ENCODE results near the gene LTBP1. TPM values are rescaled to one million over a fixed set of nuclear protein-coding genes. Genes with fewer than 3 reads are reported as not detected.

The LTBP1 gene
- total and polyA plus RNA-seq, 2 of the 13 experiments (the other 11 are each of a cell fraction or from before 2014, with no cell fraction given) = 0.12 to 0.22 TPM

- FAIRE-seq (no peak), DNase-seq (ENCODE audit: low spot score) (no peak), ATAC-seq (no peak)
- Histone ChIP-seq H3K4me3 (replicated peaks in 1 of 3; ENCODE audit: insufficient read depth in 1 of 3, low read depth in 2 of 3, low read length in 3 of 3) (no peak overlapping the region), H3K36me3 (replicated peaks in 1 of 2; ENCODE audit: control insufficient read depth in 1 of 2, insufficient read depth in 2 of 2, low read length in 2 of 2) (no peaks in the 10 kb centered on the region), H4K20me1 (ENCODE audit: insufficient read depth, low read length) (no peaks in the 10 kb centered on the region), H3K4me2 (ENCODE audit: low read depth, low read length) (no peak overlapping the region), H3K9me3 (ENCODE audit: low read length) (no peaks in the 10 kb centered on the region), H3K27me3 (ENCODE audit: control insufficient read depth in 1 of 2, insufficient read depth in 2 of 2, low read length in 2 of 2) (no peaks in the 10 kb centered on the region), H3K79me2 (ENCODE audit: insufficient read depth, low read length) (no peaks in the 10 kb centered on the region), H3K4me1 (ENCODE audit: insufficient read depth, low read length) (no peaks in the 10 kb centered on the region), H3K27ac (ENCODE audit: extremely low read length, insufficient read depth, low read length) (no peak overlapping the region), H3K9ac (ENCODE audit: insufficient read depth, low read depth, low read length) (no peak overlapping the region), H2AFZ (ENCODE audit: low read length) (no peak overlapping the region)
- ChIA-PET POLR2A (no interaction called here), CTCF (ENCODE audit: low intra/inter-chr PET ratio, low total read pairs) (no interaction called here)
- 30% methylated on average over 7 of the region's 7 CpGs for whole genome bisulfite sequencing (ENCODE audit: low lambda C conversion rate)
- intact Hi-C loops (cut with micrococcal nuclease; ENCODE audit: unreplicated experiment) = no loop called here
- TF ChIP-seq ZNF567 (CRISPR knock-in tag; IDR thresholded peaks at IDR 0.05; ENCODE audit: borderline replicate concordance) (no peak), ZNF235 (CRISPR knock-in tag; IDR thresholded peaks at IDR 0.05; ENCODE audit: borderline replicate concordance) (no peak), ZNF562 (CRISPR knock-in tag; IDR thresholded peaks at IDR 0.05; ENCODE audit: borderline replicate concordance) (no peak), NFKBIZ (CRISPR knock-in tag; IDR thresholded peaks at IDR 0.05) (no peak), ZBTB3 (CRISPR knock-in tag; IDR thresholded peaks at IDR 0.05; ENCODE audit: borderline replicate concordance, low read depth) (no peak), GLMP (CRISPR knock-in tag; IDR thresholded peaks at IDR 0.05; ENCODE audit: borderline replicate concordance) (no peak), LBX2 (CRISPR knock-in tag; IDR thresholded peaks at IDR 0.05; ENCODE audit: borderline replicate concordance) (no peak), MYPOP (CRISPR knock-in tag; IDR thresholded peaks at IDR 0.05) (no peak), ZNF761 (CRISPR knock-in tag; conservative IDR thresholded peaks at IDR 0.05) (no peak), ZNF605 (CRISPR knock-in tag; IDR thresholded peaks at IDR 0.05) (no peak), FOXA1 (IDR thresholded peaks at IDR 0.05) (no peak), FOXA1 (CRISPR knock-in tag; IDR thresholded peaks at IDR 0.05) (no peak)
- in situ Hi-C loops (cut with HindIII; ENCODE audit: extremely low pct_ligation_motif_present, low pct_unique_long_range_greater_than_20kb) = no loop called here
- BruUV-seq (replicated peaks) = no TSS peak
Measured at GRCh38 chr2:33284287-33284686, 337.5 kb downstream of the LTBP1 start.

Data from HepG2 (cell line).